Loucy (cell line): Measurements from ENCODE around the gene DNAH11.

Experiments used
- CTCF ChIP-seq: fragments of 200-600 bp; sonication (generic); conservative IDR thresholded peaks from 2 replicates; pipeline ENCODE4 v1.5.1; 2014; ENCODE audit warnings: mild to moderate bottlenecking, antibody characterized with exemption, low read length
- EZH2phosphoT487 ChIP-seq: fragments of 200-600 bp; IDR thresholded peaks from 2 replicates; pipeline ENCODE4 v1.6.1; 2018; ENCODE audit warnings: antibody characterized with exemption, mild to moderate bottlenecking, moderate library complexity, borderline replicate concordance

- TF ChIP-seq CTCF (no peak), EZH2phosphoT487 (no peak)
Measured at GRCh38 chr7:21893401-21893800, 350.6 kb downstream of the DNAH11 start.
